SK-N-SH (cell line): Measurements from ENCODE around the gene AMHR2. TPM values are rescaled to one million over a fixed set of nuclear protein-coding genes. Genes with fewer than 3 reads are reported as not detected.
A peak's percentile ranks its signal among the peaks of the same experiment; 100 is the strongest.

Experiments
- CTCF ChIA-PET: fragments of 300-600, 350-600 bp; formaldehyde crosslinking; extraction: SDS; loops from one replicate; lab custom pipeline; 2021; lab: Yijun Ruan, JAX
- POLR2A ChIA-PET: fragments of 350-600 bp; sonication (Branson Sonifier 250); formaldehyde crosslinking; extraction: SDS; loops from one replicate; lab custom pipeline; 2020; ENCODE audit warnings: antibody characterized with exemption, inconsistent platforms; lab: Yijun Ruan, JAX
- DNase-seq: peaks from one replicate; pipeline ENCODE4 v3.0.0; 2012
- H2AFZ ChIP-seq: fragments of 200-600 bp; sonication (generic); 2 replicates; pipeline ENCODE4 v1.8.1; 2016; ENCODE audit warnings: antibody characterized with exemption, mild to moderate bottlenecking, low read depth
- H3F3A ChIP-seq: fragments of 200-600 bp; sonication (generic); replicated peaks from 2 replicates; pipeline ENCODE3; 2016; ENCODE audit warnings: antibody characterized with exemption, mild to moderate bottlenecking; ENCODE audit not compliant: insufficient read depth
- H3K27ac ChIP-seq, 2 experiments: fragments of 200-500 bp in 1 of 2; fragments of 200-600 bp in 1 of 2; sonication (Bioruptor generic) in 1 of 2; sonication (generic), shearing (Covaris generic) in 1 of 2; 2 replicates each; pipeline versions ENCODE4 v1.5.1 to v1.6.1; 2014 to 2016; ENCODE audit warnings: low read depth in 2 of 2, inconsistent platforms in 1 of 2, low read length in 1 of 2, mild to moderate bottlenecking in 1 of 2, mixed read lengths in 1 of 2
- H3K27me3 ChIP-seq: fragments of 200-600 bp; sonication (generic), shearing (Covaris generic); 2 replicates; pipeline ENCODE4 v1.6.1; 2016; ENCODE audit warnings: mixed run types; ENCODE audit not compliant: insufficient read depth
- H3K36me3 ChIP-seq, 2 experiments: fragments of 200-500 bp in 1 of 2; fragments of 200-600 bp in 1 of 2; sonication (Bioruptor generic) in 1 of 2; sonication (generic) in 1 of 2; replicated peaks in 1 of 2; 2 replicates each; pipeline versions ENCODE3 to v1.5.1; 2014 to 2016; ENCODE audit warnings: low read length in 1 of 2, mild to moderate bottlenecking in 1 of 2; ENCODE audit not compliant: insufficient read depth in 2 of 2, control insufficient read depth in 1 of 2
- H3K4me1 ChIP-seq, 2 experiments: fragments of 200-500 bp in 1 of 2; fragments of 200-600 bp in 1 of 2; sonication (Bioruptor generic) in 1 of 2; sonication (generic), shearing (Covaris generic) in 1 of 2; 2 replicates each; pipeline versions ENCODE4 v1.5.1 to v1.6.1; 2014 to 2016; ENCODE audit warnings: low read depth in 1 of 2, low read length in 1 of 2, mixed run types in 1 of 2; ENCODE audit not compliant: insufficient read depth in 2 of 2, control insufficient read depth in 1 of 2
- H3K4me2 ChIP-seq: fragments of 200-600 bp; sonication (generic), shearing (Covaris generic); 2 replicates; pipeline ENCODE4 v1.6.1; 2017; ENCODE audit warnings: mixed run types
- H3K4me3 ChIP-seq, 2 experiments: fragments of 200-500 bp in 1 of 2; fragments of 200-600 bp in 1 of 2; sonication (Bioruptor generic) in 1 of 2; sonication (generic), shearing (Covaris generic) in 1 of 2; 2 replicates each; pipeline versions ENCODE4 v1.5.1 to v1.8.1; 2014 to 2016; ENCODE audit warnings: low read depth in 2 of 2, inconsistent platforms in 1 of 2, low read length in 1 of 2, mild to moderate bottlenecking in 1 of 2, mixed read lengths in 1 of 2, moderate library complexity in 1 of 2
- H3K79me2 ChIP-seq: fragments of 200-600 bp; sonication (generic); 2 replicates; pipeline ENCODE4 v1.8.1; 2017; ENCODE audit warnings: mild to moderate bottlenecking; ENCODE audit not compliant: insufficient read depth
- H3K9ac ChIP-seq: fragments of 200-600 bp; sonication (generic); 2 replicates; pipeline ENCODE4 v1.6.1; 2017; ENCODE audit warnings: mixed run types
- H3K9me2 ChIP-seq: fragments of 200-600 bp; sonication (generic); 2 replicates; pipeline ENCODE4 v1.6.1; 2017; ENCODE audit warnings: mixed run types
- H3K9me3 ChIP-seq: fragments of 200-600 bp; sonication (generic); 2 replicates; pipeline ENCODE4 v1.6.1; 2017; ENCODE audit warnings: mixed run types, mild to moderate bottlenecking, moderate library complexity
- H4K20me1 ChIP-seq: fragments of 200-600 bp; sonication (generic); 2 replicates; pipeline ENCODE4 v1.6.1; 2017; ENCODE audit warnings: mild to moderate bottlenecking, mixed run types; ENCODE audit not compliant: insufficient read depth
- FOXJ3 ChIP-seq: sonication (generic); formaldehyde crosslinking; IDR thresholded peaks from 2 replicates; pipeline ENCODE4 v1.5.1; 2020; ENCODE audit warnings: mild to moderate bottlenecking, missing genetic modification reagents
- JUND ChIP-seq: IDR thresholded peaks from 2 replicates; pipeline ENCODE4 v1.4.0; 2012
- MEF2A ChIP-seq: IDR thresholded peaks from 2 replicates; pipeline ENCODE4 v1.4.0; 2012; ENCODE audit warnings: low read depth, borderline replicate concordance
- NFIC ChIP-seq: IDR thresholded peaks from 2 replicates; pipeline ENCODE4 v1.4.0; 2012; ENCODE audit warnings: borderline replicate concordance
- POLR2AphosphoS5 ChIP-seq: IDR thresholded peaks from 2 replicates; pipeline ENCODE4 v1.6.1; 2012; ENCODE audit warnings: low read depth, low read length
- RXRA ChIP-seq: IDR thresholded peaks from 2 replicates; pipeline ENCODE4 v1.4.0; 2012; ENCODE audit warnings: low read depth, mild to moderate bottlenecking, borderline replicate concordance
- TEAD4 ChIP-seq: IDR thresholded peaks from 2 replicates; pipeline ENCODE4 v1.4.0; 2012; ENCODE audit warnings: mild to moderate bottlenecking, borderline replicate concordance; ENCODE audit not compliant: insufficient read depth
- YY1 ChIP-seq: IDR thresholded peaks from 2 replicates; pipeline ENCODE4 v1.4.0; 2012; ENCODE audit warnings: low read depth, mild to moderate bottlenecking
- WGBS: methylation state at CpG from one replicate; pipeline ENCODE4 v1.1.6; 2017; ENCODE audit warnings: low lambda C conversion rate; 5-methylcytosine and 5-hydroxymethylcytosine counted together
- polyA plus RNA-seq, 3 experiments: library from polyadenylated mRNA; depleted of rRNA; stranded (reverse); fragments of >200 nt; gene quantifications; 2 replicates each; pipeline ENCODE4 v1.2.3, GENCODE V29; 2012
- TF ChIP-seq, protein P1 (sequence below): IDR thresholded peaks from 2 replicates; pipeline ENCODE4; 2012
- TF ChIP-seq, protein P2 (sequence below): IDR thresholded peaks from 2 replicates; pipeline ENCODE4 v1.4.0; 2012; ENCODE audit warnings: low read depth, borderline replicate concordance
- TF ChIP-seq, protein P3 (sequence below): fragments of 200-600 bp; sonication (generic); IDR thresholded peaks from 2 replicates; pipeline ENCODE4 v1.6.1; 2017; ENCODE audit warnings: antibody characterized with exemption, mild to moderate bottlenecking, moderate library complexity

Gene AMHR2
- polyA plus RNA-seq, 1 of the 3 experiments (the other 2 are of a cell fraction): 0.03 TPM

DNA sequence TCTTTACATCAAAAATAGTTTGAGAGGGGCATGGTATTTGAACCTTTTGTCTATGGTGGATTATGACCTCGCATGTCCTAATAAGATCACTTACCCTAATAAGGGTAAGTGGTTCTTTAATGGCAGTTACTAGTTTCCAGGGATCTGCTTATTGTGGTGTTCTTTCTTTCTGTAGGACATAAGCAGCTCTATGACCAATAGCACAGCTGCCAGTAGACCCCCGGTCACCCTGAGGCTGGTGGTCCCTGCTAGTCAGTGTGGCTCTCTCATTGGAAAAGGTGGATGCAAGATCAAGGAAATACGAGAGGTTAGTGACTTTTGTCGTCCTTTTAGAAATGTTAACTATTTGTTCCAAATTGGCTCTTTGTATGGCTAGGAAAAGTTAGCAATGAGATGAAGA, 35.4 kb downstream of the AMHR2 start:
- Histone ChIP-seq H3K9me2 (no peaks in the 10 kb centered on the region), H2AFZ (no peak overlapping the region), H3K79me2 (peaks cover 99% of the 10 kb centered on the region)
- TF ChIP-seq POLR2AphosphoS5 (no peak), RXRA (no peak), MEF2A (no peak)
- TF ChIP-seq, protein P1, sequence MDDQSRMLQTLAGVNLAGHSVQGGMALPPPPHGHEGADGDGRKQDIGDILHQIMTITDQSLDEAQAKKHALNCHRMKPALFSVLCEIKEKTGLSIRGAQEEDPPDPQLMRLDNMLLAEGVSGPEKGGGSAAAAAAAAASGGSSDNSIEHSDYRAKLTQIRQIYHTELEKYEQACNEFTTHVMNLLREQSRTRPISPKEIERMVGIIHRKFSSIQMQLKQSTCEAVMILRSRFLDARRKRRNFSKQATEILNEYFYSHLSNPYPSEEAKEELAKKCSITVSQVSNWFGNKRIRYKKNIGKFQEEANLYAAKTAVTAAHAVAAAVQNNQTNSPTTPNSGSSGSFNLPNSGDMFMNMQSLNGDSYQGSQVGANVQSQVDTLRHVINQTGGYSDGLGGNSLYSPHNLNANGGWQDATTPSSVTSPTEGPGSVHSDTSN: no peak
- TF ChIP-seq, all 33 proteins: peak for 0
- POLR2A ChIA-PET: interaction anchor here (1.4 to 2.5 kb wide), 3 partner anchors 14 to 42 kb away, joined by 5 to 7 read pairs (median 6); partner anchors contain the start of gene TARBP2
- no peaks in the 10 kb centered on the region for H3K27me3 ChIP-seq
- peaks cover 92 to 99% of the 10 kb centered on the region in 2 experiments for H3K36me3 ChIP-seq
- CTCF ChIA-PET: interaction anchor here (0.5 to 1.2 kb wide), 5 partner anchors 16 to 288 kb away, joined by 3 read pairs; no protein-coding TSS in a partner anchor
- H3K9ac ChIP-seq: no peak overlapping the region
- peaks cover 99% of the 10 kb centered on the region for H4K20me1 ChIP-seq
- no peak overlapping the region for H3K27ac ChIP-seq
- WGBS: 94% methylated on average over 4 of the region's 4 CpGs
- H3K4me2 ChIP-seq: no peak overlapping the region; the same call in 1 of the 2 replicates
- no peaks in the 10 kb centered on the region for H3K9me3 ChIP-seq
- no peak overlapping the region for H3K4me3 ChIP-seq
- peaks cover 45% of the 10 kb centered on the region for H3F3A ChIP-seq
- no peak for DNase-seq
- H3K4me1 ChIP-seq: peaks cover 14 to 15% of the 10 kb centered on the region in 2 experiments

DNA sequence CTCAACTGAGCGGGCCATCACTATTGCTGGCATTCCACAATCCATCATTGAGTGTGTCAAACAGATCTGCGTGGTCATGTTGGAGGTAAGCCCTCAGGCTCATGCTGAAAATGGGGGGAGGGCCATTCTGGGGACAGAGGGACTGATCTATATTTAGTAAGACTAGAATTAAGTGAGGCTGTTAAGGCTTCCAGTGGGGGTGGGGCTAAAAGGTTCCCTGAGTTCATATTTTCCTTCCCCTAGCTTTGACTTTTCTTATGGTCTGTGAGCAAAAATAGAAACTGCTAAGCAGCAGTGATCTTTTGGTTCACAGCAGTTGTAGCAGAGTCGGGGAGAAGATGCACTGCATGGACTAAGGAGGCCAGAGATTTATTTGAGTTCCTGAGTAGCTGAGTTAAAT, 37.4 kb downstream of the AMHR2 start:
- Histone ChIP-seq H3K9me3 (no peaks in the 10 kb centered on the region), H2AFZ (no peak overlapping the region), H3K4me1 (peaks cover 4 to 7% of the 10 kb centered on the region in 2 experiments; a peak in 2 of 4 replicates), H3K4me3 (no peak overlapping the region), H3K27ac (peak overlapping the region in 1 of 2 experiments; percentile 8; a peak in 1 of 4 replicates), H4K20me1 (peaks cover 97% of the 10 kb centered on the region), H3K27me3 (no peaks in the 10 kb centered on the region), H3K36me3 (peaks cover 92 to 96% of the 10 kb centered on the region in 2 experiments), H3K4me2 (no peak overlapping the region), H3K9me2 (no peaks in the 10 kb centered on the region), H3K9ac (no peak overlapping the region), H3K79me2 (peaks cover 98% of the 10 kb centered on the region), H3F3A (peaks cover 47% of the 10 kb centered on the region)
- DNase-seq: no peak
- POLR2A ChIA-PET: interaction anchor here (0.7 to 1.7 kb wide), 3 partner anchors 12 to 21 kb away, joined by 3 to 4 read pairs (median 3); no protein-coding TSS in a partner anchor
- CTCF ChIA-PET: interaction anchor here (1.1 to 1.7 kb wide), 5 partner anchors 8 to 116 kb away, joined by 3 to 9 read pairs (median 4); no protein-coding TSS in a partner anchor
- 51% methylated on average over 2 of the region's 3 CpGs for WGBS
- TF ChIP-seq YY1: no peak
- no peak for TF ChIP-seq JUND
- TF ChIP-seq FOXJ3 (CRISPR knock-in tag): no peak
- TF ChIP-seq, protein P2, sequence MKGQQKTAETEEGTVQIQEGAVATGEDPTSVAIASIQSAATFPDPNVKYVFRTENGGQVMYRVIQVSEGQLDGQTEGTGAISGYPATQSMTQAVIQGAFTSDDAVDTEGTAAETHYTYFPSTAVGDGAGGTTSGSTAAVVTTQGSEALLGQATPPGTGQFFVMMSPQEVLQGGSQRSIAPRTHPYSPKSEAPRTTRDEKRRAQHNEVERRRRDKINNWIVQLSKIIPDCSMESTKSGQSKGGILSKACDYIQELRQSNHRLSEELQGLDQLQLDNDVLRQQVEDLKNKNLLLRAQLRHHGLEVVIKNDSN: no peak
- TF ChIP-seq TEAD4: no peak
- TF ChIP-seq NFIC: no peak
- TF ChIP-seq, protein P3, sequence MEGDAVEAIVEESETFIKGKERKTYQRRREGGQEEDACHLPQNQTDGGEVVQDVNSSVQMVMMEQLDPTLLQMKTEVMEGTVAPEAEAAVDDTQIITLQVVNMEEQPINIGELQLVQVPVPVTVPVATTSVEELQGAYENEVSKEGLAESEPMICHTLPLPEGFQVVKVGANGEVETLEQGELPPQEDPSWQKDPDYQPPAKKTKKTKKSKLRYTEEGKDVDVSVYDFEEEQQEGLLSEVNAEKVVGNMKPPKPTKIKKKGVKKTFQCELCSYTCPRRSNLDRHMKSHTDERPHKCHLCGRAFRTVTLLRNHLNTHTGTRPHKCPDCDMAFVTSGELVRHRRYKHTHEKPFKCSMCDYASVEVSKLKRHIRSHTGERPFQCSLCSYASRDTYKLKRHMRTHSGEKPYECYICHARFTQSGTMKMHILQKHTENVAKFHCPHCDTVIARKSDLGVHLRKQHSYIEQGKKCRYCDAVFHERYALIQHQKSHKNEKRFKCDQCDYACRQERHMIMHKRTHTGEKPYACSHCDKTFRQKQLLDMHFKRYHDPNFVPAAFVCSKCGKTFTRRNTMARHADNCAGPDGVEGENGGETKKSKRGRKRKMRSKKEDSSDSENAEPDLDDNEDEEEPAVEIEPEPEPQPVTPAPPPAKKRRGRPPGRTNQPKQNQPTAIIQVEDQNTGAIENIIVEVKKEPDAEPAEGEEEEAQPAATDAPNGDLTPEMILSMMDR: no peak
- peak; percentile 11; the same call in 1 of the 2 replicates for TF ChIP-seq POLR2AphosphoS5
